ENCODE data around the gene SMIM44. TPM values are rescaled to one million over a fixed set of nuclear protein-coding genes. Genes with fewer than 3 reads are reported as not detected.

Gene SMIM44
- total RNA-seq, 4 donors from 2014 or later: 5.4 to 11.0 TPM; not detected in 2

DNA sequence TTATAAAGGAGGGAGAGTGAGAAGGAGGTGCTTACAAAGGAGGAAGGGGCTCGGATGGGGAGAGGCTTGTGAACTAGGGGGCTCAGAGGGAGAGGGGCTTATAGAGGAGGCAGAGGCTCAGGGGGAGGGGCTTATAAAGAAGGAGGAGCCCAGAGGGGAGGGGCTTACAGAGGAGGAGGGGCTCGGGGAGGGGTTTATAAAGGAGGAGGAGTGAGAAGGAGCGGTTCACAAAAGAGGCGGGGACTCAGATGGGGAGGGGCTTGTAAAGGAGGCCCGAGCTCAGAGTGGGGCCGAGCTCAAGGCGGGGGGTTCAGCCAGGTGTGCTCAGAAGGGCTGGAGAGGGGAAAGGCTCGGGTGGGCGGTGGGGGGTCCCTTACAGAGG is 3.4 kb downstream of the SMIM44 start:
- TF ChIP-seq, protein P1, sequence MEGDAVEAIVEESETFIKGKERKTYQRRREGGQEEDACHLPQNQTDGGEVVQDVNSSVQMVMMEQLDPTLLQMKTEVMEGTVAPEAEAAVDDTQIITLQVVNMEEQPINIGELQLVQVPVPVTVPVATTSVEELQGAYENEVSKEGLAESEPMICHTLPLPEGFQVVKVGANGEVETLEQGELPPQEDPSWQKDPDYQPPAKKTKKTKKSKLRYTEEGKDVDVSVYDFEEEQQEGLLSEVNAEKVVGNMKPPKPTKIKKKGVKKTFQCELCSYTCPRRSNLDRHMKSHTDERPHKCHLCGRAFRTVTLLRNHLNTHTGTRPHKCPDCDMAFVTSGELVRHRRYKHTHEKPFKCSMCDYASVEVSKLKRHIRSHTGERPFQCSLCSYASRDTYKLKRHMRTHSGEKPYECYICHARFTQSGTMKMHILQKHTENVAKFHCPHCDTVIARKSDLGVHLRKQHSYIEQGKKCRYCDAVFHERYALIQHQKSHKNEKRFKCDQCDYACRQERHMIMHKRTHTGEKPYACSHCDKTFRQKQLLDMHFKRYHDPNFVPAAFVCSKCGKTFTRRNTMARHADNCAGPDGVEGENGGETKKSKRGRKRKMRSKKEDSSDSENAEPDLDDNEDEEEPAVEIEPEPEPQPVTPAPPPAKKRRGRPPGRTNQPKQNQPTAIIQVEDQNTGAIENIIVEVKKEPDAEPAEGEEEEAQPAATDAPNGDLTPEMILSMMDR (IDR thresholded peaks at IDR 0.05): no peak
- TF ChIP-seq POLR2A (IDR thresholded peaks at IDR 0.05): no peak
- H3K4me1 ChIP-seq: peaks cover 0 to 27% (median 0%) of the 10 kb centered on the region in 4 donors
- peaks cover 0 to 3% of the 10 kb centered on the region in 2 donors for H3K27me3 ChIP-seq
- peak overlapping the region in 3 of 4 donors; percentile 27 to 68 (median 56) for H3K4me3 ChIP-seq
- peak overlapping the region in 3 of 4 donors; percentile 69 to 95 (median 88) for H3K27ac ChIP-seq
- peaks cover 0 to 13% (median 0%) of the 10 kb centered on the region in 3 donors for H3K36me3 ChIP-seq
- H3K9me3 ChIP-seq: no peaks in the 10 kb centered on the region
- peak in 2 of 3 donors; percentile 75 to 78 for DNase-seq

DNA sequence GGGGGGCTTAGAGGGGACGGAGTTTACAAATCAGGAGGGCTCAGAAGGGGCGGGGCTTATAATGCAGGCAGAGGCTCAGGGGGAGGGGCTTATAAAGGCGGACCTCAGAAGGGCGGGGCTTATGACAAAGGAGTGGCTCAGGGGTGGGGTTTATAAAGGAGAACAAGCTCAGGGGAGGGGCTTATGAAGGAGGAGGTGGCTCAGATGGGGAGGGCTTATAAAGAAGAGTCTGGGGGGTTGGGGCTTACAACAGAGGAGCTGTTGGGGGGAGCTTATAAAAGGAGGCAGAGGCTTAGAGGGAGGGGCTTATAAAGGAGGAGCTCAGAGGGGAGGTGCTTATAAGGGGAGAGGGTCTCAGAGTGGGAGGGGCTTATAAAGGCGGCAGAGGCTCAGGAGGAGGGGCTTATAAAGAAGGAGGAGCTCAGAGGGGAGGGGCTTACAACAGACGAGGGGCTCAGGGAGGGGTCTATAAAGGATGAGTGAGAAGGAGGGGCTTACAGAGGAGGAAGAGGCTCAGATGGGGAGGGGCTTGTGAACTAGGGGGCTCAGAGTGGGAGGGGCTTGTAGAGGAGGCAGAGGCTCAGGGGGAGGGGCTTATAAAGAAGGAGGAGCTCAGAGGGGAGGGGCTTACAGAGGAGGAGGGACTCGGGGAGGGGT is 3.9 kb downstream of the SMIM44 start:
- DNase-seq: peak in 2 of 3 donors; percentile 42 to 71
- Histone ChIP-seq H3K9me3 (no peaks in the 10 kb centered on the region), H3K36me3 (peaks cover 0 to 19% (median 0%) of the 10 kb centered on the region in 3 donors), H3K27me3 (peaks cover 0 to 3% of the 10 kb centered on the region in 2 donors), H3K4me3 (peak overlapping the region in 2 of 4 donors; percentile 56 to 68), H3K4me1 (peaks cover 0 to 32% (median 0%) of the 10 kb centered on the region in 4 donors), H3K27ac (peak overlapping the region in 2 of 4 donors; percentile 88 to 95)
- TF ChIP-seq POLR2A (IDR thresholded peaks at IDR 0.05): no peak
- TF ChIP-seq, protein P1 (IDR thresholded peaks at IDR 0.05): no peak

DNA sequence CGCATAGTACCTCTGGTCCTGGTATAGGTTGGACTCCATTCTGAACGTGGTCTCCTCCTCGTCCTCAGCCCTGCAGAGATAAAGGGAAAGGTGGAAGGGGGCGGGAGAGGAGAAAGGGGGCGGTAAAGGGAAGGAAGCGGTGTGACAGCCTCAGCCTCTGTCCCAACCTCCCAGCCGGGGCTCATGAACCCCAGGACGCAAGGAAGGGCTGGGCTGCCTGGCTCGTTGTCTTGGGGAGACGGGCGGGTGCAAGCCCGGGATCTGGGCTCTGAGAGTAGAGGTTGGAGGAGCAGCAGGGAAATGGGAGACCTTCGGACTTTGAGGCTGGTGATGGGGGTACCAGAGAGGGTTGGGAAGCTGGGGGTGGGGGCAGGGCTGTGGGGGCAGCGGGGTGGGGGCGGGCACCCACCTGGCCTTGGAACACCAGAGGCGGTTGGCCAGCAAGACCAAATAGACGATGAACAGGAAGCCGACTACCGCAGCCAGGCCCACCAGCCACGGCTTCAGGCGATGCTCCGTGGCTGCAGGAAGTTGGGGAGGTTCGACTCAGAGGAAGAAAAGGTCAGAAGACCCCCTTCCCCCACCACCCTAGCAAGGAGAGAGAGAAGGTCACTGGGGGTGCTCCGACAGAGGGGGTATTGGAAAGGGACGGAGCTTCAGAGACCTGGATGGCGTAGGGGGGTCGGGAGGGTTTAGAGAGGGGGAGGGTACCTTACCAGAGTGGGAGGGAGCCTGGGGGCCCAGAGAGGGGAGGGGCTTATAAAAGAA is 4.6 kb downstream of the SMIM44 start:
- Histone ChIP-seq H3K27ac (peak overlapping the region in 1 of 4 donors; percentile 13), H3K4me1 (peaks cover 0 to 39% (median 0%) of the 10 kb centered on the region in 4 donors), H3K9me3 (no peaks in the 10 kb centered on the region), H3K27me3 (peaks cover 0 to 3% of the 10 kb centered on the region in 2 donors), H3K36me3 (peaks cover 0 to 19% (median 0%) of the 10 kb centered on the region in 3 donors), H3K4me3 (peak overlapping the region in 2 of 4 donors; percentile 21 to 56)
- TF ChIP-seq, protein P1 (IDR thresholded peaks at IDR 0.05): no peak
- no peak for TF ChIP-seq POLR2A (IDR thresholded peaks at IDR 0.05)
- DNase-seq: no peak

DNA sequence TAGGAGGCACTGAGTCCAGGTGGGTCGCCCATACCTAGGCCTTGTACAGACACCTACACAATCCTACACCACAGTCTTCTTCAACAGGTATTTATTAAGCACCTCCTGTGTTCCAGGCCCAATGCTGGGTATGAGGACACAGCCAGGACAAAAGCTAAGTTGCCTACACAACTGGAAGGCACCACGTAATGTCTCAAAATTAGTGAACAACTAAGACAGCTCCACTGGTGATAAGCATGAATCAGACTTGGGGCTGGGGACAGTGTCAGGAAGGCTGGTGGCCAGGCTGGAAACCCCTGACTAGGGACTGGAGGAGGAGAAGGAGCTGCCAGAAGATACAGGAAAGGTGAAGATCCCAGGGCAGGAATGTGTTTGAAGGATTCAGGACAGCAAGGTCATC is 5.3 kb downstream of the SMIM44 start:
- peaks cover 0 to 45% (median 0%) of the 10 kb centered on the region in 4 donors for H3K4me1 ChIP-seq
- DNase-seq: no peak
- H3K27ac ChIP-seq: peak overlapping the region in 1 of 4 donors; percentile 13
- TF ChIP-seq, protein P1 (IDR thresholded peaks at IDR 0.05): no peak
- no peak for TF ChIP-seq POLR2A (IDR thresholded peaks at IDR 0.05)
- H3K27me3 ChIP-seq: peaks cover 0 to 3% of the 10 kb centered on the region in 2 donors
- H3K4me3 ChIP-seq: no peak overlapping the region
- no peaks in the 10 kb centered on the region for H3K9me3 ChIP-seq
- peaks cover 0 to 19% (median 0%) of the 10 kb centered on the region in 3 donors for H3K36me3 ChIP-seq

DNA sequence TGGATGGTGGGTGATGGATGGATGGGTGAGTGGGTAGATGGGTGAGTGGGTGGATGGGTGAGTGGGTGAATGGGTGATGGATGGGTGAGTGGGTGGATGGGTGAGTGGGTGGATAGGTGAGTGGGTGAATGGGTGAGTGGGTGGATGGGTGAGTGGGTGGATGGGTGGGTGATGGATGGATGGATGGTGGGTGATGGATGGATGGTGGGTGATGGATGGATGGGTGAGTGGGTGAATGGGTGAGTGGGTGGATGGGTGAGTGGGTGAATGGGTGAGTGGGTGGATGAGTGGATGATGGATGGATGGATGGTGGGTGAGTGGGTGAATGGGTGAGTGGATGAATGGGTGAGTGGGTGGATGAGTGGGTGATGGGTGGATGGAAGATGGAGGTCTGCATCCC is 5.7 kb downstream of the SMIM44 start:
- no peak overlapping the region for H3K4me3 ChIP-seq
- no peak for DNase-seq
- TF ChIP-seq POLR2A (IDR thresholded peaks at IDR 0.05): no peak
- TF ChIP-seq, protein P1 (IDR thresholded peaks at IDR 0.05): no peak
- peaks cover 0 to 45% (median 0%) of the 10 kb centered on the region in 4 donors for H3K4me1 ChIP-seq
- no peaks in the 10 kb centered on the region for H3K9me3 ChIP-seq
- H3K36me3 ChIP-seq: peaks cover 0 to 19% (median 0%) of the 10 kb centered on the region in 3 donors
- peaks cover 0 to 3% of the 10 kb centered on the region in 2 donors for H3K27me3 ChIP-seq
- no peak overlapping the region for H3K27ac ChIP-seq

Data from Peyer's patch (tissue), 4 donors.